HG03103 (cell line): Measurements from ENCODE around the gene GRIA1.

ENCODE experiments used
- ATAC-seq: cut with Tn5 transposase; IDR thresholded peaks from one replicate; pipeline ENCODE4 v1.9.1; 2021; ENCODE audit warnings: low read depth; ENCODE audit not compliant: unreplicated experiment

The GRIA1 gene

GRCh38 chr5:153496835-153497234, 6.4 kb downstream of the GRIA1 start:
- no peak for ATAC-seq

- no peak for ATAC-seq
Observed at GRCh38 chr5:153498516-153498915, 8.0 kb downstream of the GRIA1 start.

- no peak for ATAC-seq
Observed at GRCh38 chr5:153500178-153500577, 9.7 kb downstream of the GRIA1 start.

- ATAC-seq = no peak
Observed at GRCh38 chr5:153504726-153505125, 14.3 kb downstream of the GRIA1 start.

GRCh38 chr5:153508700-153509099, 18.2 kb downstream of the GRIA1 start:
- no peak for ATAC-seq

GRCh38 chr5:153511622-153512021, 21.2 kb downstream of the GRIA1 start:
- no peak for ATAC-seq

GRCh38 chr5:153513156-153513555, 22.7 kb downstream of the GRIA1 start:
- no peak for ATAC-seq

- no peak for ATAC-seq
Observed at GRCh38 chr5:153515301-153515700, 24.8 kb downstream of the GRIA1 start.

- no peak for ATAC-seq
Observed at GRCh38 chr5:153516504-153517240, 26.2 kb downstream of the GRIA1 start.

GRCh38 chr5:153517241-153517611, 26.8 kb downstream of the GRIA1 start:
- no peak for ATAC-seq

GRCh38 chr5:153520137-153520536, 29.7 kb downstream of the GRIA1 start:
- ATAC-seq = no peak

GRCh38 chr5:153520952-153521351, 30.5 kb downstream of the GRIA1 start:
- ATAC-seq = no peak

GRCh38 chr5:153523211-153523610, 32.7 kb downstream of the GRIA1 start:
- ATAC-seq = no peak

GRCh38 chr5:153523831-153524230, 33.4 kb downstream of the GRIA1 start:
- no peak for ATAC-seq

GRCh38 chr5:153525536-153525935, 35.1 kb downstream of the GRIA1 start:
- ATAC-seq = no peak

GRCh38 chr5:153530357-153531143, 40.1 kb downstream of the GRIA1 start:
- ATAC-seq = no peak

GRCh38 chr5:153533546-153533945, 43.1 kb downstream of the GRIA1 start:
- ATAC-seq = no peak

- ATAC-seq = no peak
Observed at GRCh38 chr5:153534102-153534501, 43.6 kb downstream of the GRIA1 start.

GRCh38 chr5:153537207-153537606, 46.7 kb downstream of the GRIA1 start:
- ATAC-seq = no peak

GRCh38 chr5:153539983-153540382, 49.5 kb downstream of the GRIA1 start:
- ATAC-seq = no peak

- no peak for ATAC-seq
Observed at GRCh38 chr5:153542536-153542935, 52.1 kb downstream of the GRIA1 start.

GRCh38 chr5:153543288-153543687, 52.8 kb downstream of the GRIA1 start:
- no peak for ATAC-seq
